Activated T-helper 2 cell treated with anti-CD3 and anti-CD28 coated beads, Interferon-gamma antibody, Interleukin-2, Interleukin-4, amounts not matched to agents 10 μg/mL and 5 μg/mL and 100 μg/mL, durations not matched to agents 14 hours and 24 hours and 36 hours (primary cell): ENCODE data around the gene PTPRE. TPM values are rescaled to one million over a fixed set of nuclear protein-coding genes. Genes with fewer than 3 reads are reported as not detected.
"Not testable (repeated sequence)": the region's sequence is repeated elsewhere in the genome, so short reads cannot be mapped to it uniquely, and the experiment has no call there.

ENCODE experiments used
- DNase-seq: peaks from one replicate; pipeline ENCODE4 v3.0.0; 2021; ENCODE audit warnings: low spot score
- H3K27ac Mint-ChIP-seq: one replicate; pipeline ENCODE4 v1.8.0; 2021; ENCODE audit warnings: mixed read lengths
- H3K27me3 Mint-ChIP-seq: one replicate; pipeline ENCODE4 v1.8.0; 2021; ENCODE audit warnings: low read depth, mixed read lengths
- H3K36me3 Mint-ChIP-seq: one replicate; pipeline ENCODE4 v1.8.0; 2021; ENCODE audit warnings: low read depth, mixed read lengths
- H3K4me1 Mint-ChIP-seq: one replicate; pipeline ENCODE4 v1.8.0; 2021; ENCODE audit warnings: low read depth, mixed read lengths
- H3K4me3 Mint-ChIP-seq: one replicate; pipeline ENCODE4 v1.8.0; 2021; ENCODE audit warnings: low read depth, mild to moderate bottlenecking, moderate library complexity, mixed read lengths
- H3K9me3 Mint-ChIP-seq: one replicate; pipeline ENCODE4 v1.8.0; 2021; ENCODE audit warnings: mixed read lengths
- intact Hi-C: fragments of 100-400 bp; cut with micrococcal nuclease; formaldehyde crosslinking; loops from one replicate; pipeline ENCODE4 v1.15.1; 2023
- total RNA-seq: library from RNA; stranded (reverse); gene quantifications from 2 replicates; pipeline ENCODE4 v1.2.3, GENCODE V29; 2022

PTPRE gene
- total RNA-seq, 1 donor from 2014 or later, result 16.8 TPM

DNA sequence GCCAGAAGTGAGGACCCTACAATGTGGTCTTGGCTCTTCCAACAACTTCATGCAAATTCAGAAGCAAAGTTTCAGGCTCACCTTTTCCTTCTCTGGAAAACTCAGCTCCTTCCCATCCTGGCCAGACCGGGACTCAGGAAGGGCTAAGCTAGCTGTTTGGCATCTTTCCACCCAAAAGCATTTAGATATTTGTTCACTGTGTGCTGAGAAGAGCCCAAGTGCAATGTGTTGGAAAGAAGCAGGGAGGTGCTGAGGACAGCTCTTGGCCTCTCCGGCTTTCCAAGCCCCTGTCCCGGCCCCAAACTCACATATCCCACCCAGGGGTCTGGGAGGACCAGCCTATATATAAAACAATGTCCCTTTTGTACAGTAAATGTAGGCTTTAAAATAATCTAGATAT is 174.8 kb downstream of the PTPRE start:
- no peak overlapping the region for H3K27ac Mint-ChIP-seq
- no peak overlapping the region for H3K4me3 Mint-ChIP-seq
- intact Hi-C loops, result no loop called here

DNA sequence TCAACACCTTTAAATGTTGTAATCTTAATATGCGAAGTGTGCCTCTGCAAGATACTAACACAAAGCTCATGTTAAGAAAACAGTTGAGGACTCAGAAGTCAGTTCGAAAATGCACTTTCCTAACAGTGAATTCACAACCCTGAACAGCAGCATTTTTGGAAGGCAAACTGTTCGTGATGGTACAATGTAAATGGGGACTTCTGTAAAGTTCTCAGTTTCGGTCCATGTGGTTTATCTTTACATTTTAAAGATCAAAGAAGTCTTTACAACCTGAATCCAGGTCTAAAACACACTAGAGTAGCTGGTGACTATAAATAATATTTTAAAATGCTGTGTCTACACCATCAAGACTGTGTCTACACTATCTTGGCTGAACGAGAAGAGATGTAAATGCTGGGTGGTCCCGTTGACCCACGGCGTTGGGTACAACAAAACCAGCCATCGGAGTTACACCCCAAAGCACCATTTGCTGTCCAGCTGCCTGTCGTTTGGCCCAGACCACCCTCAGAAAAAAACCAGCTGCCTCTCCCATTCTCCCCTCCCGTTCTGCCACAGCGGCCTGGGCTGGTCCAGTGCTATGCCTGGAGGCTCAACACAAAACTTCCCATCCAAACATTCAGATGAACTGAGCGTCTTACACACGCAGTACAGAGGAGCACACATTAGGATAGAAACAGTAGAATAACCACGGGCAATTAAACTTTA is 176.4 kb downstream of the PTPRE start:
- H3K4me3 Mint-ChIP-seq, result no peak overlapping the region
- no peak for DNase-seq
- intact Hi-C loops, result no loop called here
- peaks cover 4% of the 10 kb centered on the region for H3K4me1 Mint-ChIP-seq
- H3K36me3 Mint-ChIP-seq, result peaks cover 23% of the 10 kb centered on the region
- no peaks in the 10 kb centered on the region for H3K27me3 Mint-ChIP-seq
- no peak overlapping the region for H3K27ac Mint-ChIP-seq
- H3K9me3 Mint-ChIP-seq, result no peaks in the 10 kb centered on the region

More for the DNA sequence above, 174.8 kb downstream of the PTPRE start:
- DNase-seq, result no peak
- Mint-ChIP-seq H3K36me3 (peaks cover 29% of the 10 kb centered on the region), H3K4me1 (no peaks in the 10 kb centered on the region), H3K27me3 (no peaks in the 10 kb centered on the region), H3K9me3 (no peaks in the 10 kb centered on the region)

DNA sequence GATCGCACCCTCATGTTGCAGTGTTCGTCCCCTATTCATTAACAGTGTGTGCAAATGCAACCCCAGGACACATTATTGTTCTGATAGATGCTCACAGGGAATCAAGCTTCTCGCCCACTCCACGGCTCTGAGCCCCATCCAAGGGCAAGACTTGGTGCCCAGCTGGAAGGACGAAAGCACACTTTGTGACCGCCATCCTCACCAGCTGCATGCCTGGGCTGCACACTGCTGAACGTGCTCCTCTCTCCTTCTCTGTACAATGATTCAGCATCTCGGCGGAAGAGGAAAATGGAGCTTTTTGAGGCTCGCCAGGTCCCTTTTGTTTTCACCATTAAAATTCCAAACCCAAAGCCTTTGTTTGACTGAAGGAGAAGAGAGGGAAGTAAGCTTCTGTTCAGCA is 177.5 kb downstream of the PTPRE start:
- H3K4me1 Mint-ChIP-seq, result peaks cover 4% of the 10 kb centered on the region
- no peak overlapping the region for H3K27ac Mint-ChIP-seq
- H3K27me3 Mint-ChIP-seq, result no peaks in the 10 kb centered on the region
- no peaks in the 10 kb centered on the region for H3K9me3 Mint-ChIP-seq
- H3K4me3 Mint-ChIP-seq, result no peak overlapping the region
- peaks cover 18% of the 10 kb centered on the region for H3K36me3 Mint-ChIP-seq
- DNase-seq, result no peak
- intact Hi-C loops, result no loop called here

DNA sequence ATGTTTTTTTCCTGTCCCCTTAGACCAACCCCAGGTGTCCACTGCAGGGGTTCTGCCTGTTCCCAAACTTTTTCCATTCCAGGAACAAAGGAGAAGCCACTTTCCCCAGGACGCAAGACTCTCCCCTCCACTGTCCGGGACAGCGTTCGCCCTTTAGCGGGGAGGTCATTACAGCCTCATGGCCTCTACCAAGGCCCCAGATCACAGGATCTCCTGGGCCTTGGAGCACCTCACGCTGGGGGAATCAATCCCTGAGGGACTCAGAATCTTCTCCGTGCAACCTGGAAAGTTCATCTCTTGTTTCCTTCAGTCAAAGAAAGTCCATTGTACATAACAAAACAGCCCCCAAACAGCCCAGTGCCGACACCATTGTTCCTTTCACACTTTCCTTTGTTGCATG is 178.1 kb downstream of the PTPRE start:
- Mint-ChIP-seq H3K4me1 (peaks cover 4% of the 10 kb centered on the region), H3K4me3 (no peak overlapping the region), H3K36me3 (peaks cover 14% of the 10 kb centered on the region), H3K27ac (no peak overlapping the region), H3K27me3 (no peaks in the 10 kb centered on the region), H3K9me3 (no peaks in the 10 kb centered on the region)
- DNase-seq, result no peak
- intact Hi-C loops, result no loop called here

DNA sequence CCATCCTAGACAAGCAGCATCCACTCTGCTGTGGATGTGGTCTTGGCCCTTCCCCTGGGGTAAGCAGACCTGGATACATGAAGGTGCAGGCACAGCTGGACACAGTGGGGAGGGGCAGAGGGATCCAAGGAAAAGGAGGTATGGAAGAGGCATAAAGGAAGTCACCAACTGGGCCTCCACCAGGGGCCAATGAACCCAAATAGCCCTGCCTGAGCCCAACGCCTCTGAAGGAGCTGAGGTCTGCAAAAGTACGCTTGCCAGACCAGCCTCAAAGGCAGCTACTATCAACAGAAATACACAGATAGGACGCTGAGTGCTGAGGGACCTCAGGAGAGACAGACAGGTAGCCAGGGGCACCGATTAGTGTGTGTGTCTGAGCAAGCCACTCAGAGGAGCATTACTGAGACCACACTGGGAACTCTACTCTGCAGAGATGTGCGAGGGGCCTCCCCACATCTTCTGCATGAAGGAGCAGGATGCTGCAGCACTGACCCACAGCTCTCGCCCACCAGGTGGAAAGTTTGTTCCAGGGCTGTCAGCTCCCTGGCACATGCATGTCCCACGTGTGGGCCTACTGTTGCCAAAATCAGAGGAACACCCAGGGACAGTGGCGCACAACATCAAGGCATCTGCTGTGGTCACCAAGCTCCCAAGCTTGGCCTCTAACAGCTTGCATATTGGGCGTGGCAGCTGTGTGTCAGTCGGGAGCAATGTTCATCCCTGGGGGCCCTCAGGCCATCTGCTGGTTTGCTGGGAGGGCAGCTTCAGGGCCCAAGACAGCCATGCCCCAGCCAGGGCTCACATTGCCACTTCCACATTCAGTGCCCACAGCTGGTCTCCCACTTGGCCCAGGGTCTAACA is 179.3 kb downstream of the PTPRE start:
- no peaks in the 10 kb centered on the region for H3K27me3 Mint-ChIP-seq
- no peak overlapping the region for H3K4me3 Mint-ChIP-seq
- no peak overlapping the region for H3K27ac Mint-ChIP-seq
- H3K9me3 Mint-ChIP-seq, result no peaks in the 10 kb centered on the region
- no peak for DNase-seq
- peaks cover 10% of the 10 kb centered on the region for H3K36me3 Mint-ChIP-seq
- H3K4me1 Mint-ChIP-seq, result peaks cover 4% of the 10 kb centered on the region
- intact Hi-C loops, result no loop called here

- intact Hi-C loops, result no loop called here
- Mint-ChIP-seq H3K9me3 (no peaks in the 10 kb centered on the region), H3K27me3 (no peaks in the 10 kb centered on the region), H3K36me3 (peaks cover 10% of the 10 kb centered on the region), H3K4me3 (no peak overlapping the region), H3K4me1 (peaks cover 4% of the 10 kb centered on the region), H3K27ac (no peak overlapping the region)
- no peak for DNase-seq
Observed at GRCh38 chr10:128087146-128087883, 180.4 kb downstream of the PTPRE start.

DNA sequence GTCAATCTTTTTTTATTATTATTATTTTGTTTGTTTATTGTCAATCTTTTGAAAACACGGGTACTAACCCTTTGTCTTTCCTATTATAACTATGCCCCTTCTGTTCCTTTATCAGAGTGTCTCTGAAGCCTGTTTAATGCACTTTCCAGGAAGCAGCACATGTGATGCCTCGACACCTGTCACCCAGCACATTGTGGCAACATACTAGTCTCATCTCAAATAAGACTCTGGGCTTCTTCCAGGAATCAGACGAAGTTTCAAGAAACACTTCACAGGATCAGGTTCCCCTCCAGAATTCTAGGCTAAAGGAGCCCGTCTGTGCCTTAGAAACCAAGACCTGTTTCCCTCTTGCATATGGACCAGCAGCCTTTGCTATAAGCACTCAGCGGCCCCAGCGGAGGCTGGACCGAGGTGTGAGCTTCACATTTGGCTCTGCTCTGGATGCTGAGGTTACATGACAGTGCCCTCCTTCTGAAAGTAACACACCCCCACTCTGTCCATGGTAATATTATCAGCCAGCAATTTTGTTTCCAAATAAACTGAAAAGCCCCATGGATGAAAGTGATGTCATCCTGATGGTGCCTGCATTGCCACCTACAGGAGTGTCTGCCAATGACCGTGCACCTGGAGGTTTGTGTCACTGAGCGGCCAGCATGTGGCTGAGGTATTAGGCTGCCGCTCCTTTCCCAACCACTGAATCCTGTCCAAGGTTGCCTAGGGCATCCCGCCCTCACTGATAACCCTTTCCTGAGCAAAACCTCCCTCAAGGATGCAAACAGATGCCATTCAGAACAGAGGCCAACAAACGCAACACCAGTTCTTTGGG is 181.2 kb downstream of the PTPRE start:
- H3K27me3 Mint-ChIP-seq, result no peaks in the 10 kb centered on the region
- no peak overlapping the region for H3K27ac Mint-ChIP-seq
- no peaks in the 10 kb centered on the region for H3K9me3 Mint-ChIP-seq
- no peak for DNase-seq
- intact Hi-C loops, result no loop called here
- H3K36me3 Mint-ChIP-seq, result peaks cover 9% of the 10 kb centered on the region
- H3K4me1 Mint-ChIP-seq, result peaks cover 4% of the 10 kb centered on the region
- no peak overlapping the region for H3K4me3 Mint-ChIP-seq

- peaks cover 22% of the 10 kb centered on the region for H3K4me1 Mint-ChIP-seq
- no peak overlapping the region for H3K4me3 Mint-ChIP-seq
- H3K36me3 Mint-ChIP-seq, result peaks cover 20% of the 10 kb centered on the region
- no peaks in the 10 kb centered on the region for H3K9me3 Mint-ChIP-seq
- intact Hi-C loops, result no loop called here
- DNase-seq, result no peak
- no peak overlapping the region for H3K27ac Mint-ChIP-seq
- no peaks in the 10 kb centered on the region for H3K27me3 Mint-ChIP-seq
Observed at GRCh38 chr10:128091636-128092210, 184.8 kb downstream of the PTPRE start.

GRCh38 chr10:128092454-128092853 is 185.6 kb downstream of the PTPRE start:
- H3K36me3 Mint-ChIP-seq, result peaks cover 28% of the 10 kb centered on the region
- no peak overlapping the region for H3K4me3 Mint-ChIP-seq
- H3K27me3 Mint-ChIP-seq, result no peaks in the 10 kb centered on the region
- H3K9me3 Mint-ChIP-seq, result no peaks in the 10 kb centered on the region
- H3K4me1 Mint-ChIP-seq, result peaks cover 26% of the 10 kb centered on the region
- intact Hi-C loops, result no loop called here
- no peak overlapping the region for H3K27ac Mint-ChIP-seq
- no peak for DNase-seq

DNA sequence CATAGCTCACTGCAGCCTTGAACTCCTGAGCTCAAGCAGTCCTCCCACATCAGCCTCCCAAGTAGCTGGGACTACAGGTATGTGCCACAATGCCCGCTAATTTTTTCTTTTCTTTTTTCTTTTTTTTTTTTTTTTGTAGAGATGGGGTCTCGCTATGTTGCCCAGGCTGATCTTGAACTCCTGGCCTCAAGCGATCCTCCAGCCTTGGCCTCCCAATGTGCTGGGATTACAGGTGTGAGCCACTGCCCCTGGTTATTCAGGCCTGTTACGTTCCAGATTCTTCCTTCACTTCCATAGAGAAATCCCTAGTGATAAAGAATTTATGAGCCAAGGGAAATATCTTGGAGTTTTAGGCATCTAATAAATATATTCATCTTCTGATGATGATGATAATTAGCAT is 187.7 kb downstream of the PTPRE start:
- Mint-ChIP-seq H3K4me1 (peaks cover 32% of the 10 kb centered on the region), H3K36me3 (peaks cover 49% of the 10 kb centered on the region)
- DNase-seq, H3K27me3 Mint-ChIP-seq, intact Hi-C loops, H3K27ac Mint-ChIP-seq, H3K4me3 Mint-ChIP-seq, H3K9me3 Mint-ChIP-seq: not testable (repeated sequence)

DNA sequence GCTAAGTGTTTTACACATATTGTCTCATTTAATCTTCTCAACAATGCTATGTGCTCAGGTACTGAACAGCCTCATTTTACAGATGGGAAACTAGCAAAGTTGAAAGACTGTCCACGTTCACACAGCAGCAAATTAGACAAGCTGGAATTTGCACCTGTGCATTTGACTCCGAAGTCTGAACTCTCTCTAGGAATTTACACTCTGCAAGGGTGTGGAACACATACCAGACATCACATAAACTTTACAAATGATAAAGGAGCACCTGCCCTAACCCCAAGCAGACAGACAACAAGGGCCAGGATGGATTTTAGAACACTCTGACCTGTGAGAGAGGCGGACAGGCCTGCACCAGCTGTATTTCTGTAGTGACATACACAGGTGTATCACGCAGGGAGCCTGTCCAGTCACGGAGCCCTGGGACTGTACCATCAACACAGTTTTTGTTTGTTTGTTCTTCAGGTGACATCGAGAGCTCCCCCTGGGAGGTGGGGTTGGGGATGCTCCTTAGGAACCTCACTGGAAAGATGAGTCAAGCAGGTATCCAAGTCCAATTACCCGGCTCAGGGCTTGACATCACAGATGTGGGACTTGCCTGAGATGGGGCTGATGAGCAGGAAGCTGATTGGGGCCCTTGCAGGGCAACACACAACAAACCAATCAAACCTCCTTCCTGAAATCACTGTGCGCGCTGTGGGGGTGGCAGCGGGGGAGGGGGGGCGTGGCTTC is 188.3 kb downstream of the PTPRE start:
- no peak for DNase-seq
- Mint-ChIP-seq H3K27me3 (no peaks in the 10 kb centered on the region), H3K4me3 (no peak overlapping the region), H3K36me3 (peaks cover 54% of the 10 kb centered on the region), H3K9me3 (no peaks in the 10 kb centered on the region), H3K4me1 (peaks cover 32% of the 10 kb centered on the region), H3K27ac (peak overlapping the region; percentile 8)
- intact Hi-C loops, result no loop called here
